HG03045 (cell line): Measurements from ENCODE around the gene CLEC2L.

Experiments used
- ATAC-seq: cut with Tn5 transposase; IDR thresholded peaks from one replicate; pipeline ENCODE4 v1.9.1; 2021; ENCODE audit warnings: mild to moderate bottlenecking, moderate library complexity; ENCODE audit not compliant: unreplicated experiment

The CLEC2L gene

DNA sequence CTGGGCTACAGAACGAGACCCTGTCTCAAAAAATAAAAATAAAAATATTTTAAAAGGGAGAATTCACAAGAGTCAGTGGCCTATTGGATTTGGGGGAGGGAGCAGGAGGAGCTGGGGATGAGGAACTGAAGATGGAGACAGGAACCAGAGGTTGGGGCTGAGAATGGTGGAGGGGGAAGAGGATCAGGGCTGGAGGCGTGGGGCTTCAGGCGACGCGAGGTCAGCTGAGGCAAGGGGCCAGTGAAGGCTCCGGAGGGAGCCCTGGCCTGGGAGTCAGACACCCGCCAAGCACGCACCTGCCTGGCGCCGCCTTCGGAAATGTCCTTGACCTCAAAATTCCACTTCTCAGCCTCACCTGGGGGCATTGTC lies 671 bp upstream of the CLEC2L start:
- ATAC-seq, result no peak

- ATAC-seq, result no peak
Observed at GRCh38 chr7:139523968-139524815, 707 bp downstream of the CLEC2L start.

GRCh38 chr7:139525239-139525638 lies 1.8 kb downstream of the CLEC2L start:
- ATAC-seq, result no peak

GRCh38 chr7:139525750-139526149 lies 2.3 kb downstream of the CLEC2L start:
- no peak for ATAC-seq

GRCh38 chr7:139526578-139527544 lies 3.4 kb downstream of the CLEC2L start:
- ATAC-seq, result no peak

GRCh38 chr7:139531094-139531493 lies 7.6 kb downstream of the CLEC2L start:
- no peak for ATAC-seq

GRCh38 chr7:139532636-139533155 lies 9.2 kb downstream of the CLEC2L start:
- no peak for ATAC-seq

DNA sequence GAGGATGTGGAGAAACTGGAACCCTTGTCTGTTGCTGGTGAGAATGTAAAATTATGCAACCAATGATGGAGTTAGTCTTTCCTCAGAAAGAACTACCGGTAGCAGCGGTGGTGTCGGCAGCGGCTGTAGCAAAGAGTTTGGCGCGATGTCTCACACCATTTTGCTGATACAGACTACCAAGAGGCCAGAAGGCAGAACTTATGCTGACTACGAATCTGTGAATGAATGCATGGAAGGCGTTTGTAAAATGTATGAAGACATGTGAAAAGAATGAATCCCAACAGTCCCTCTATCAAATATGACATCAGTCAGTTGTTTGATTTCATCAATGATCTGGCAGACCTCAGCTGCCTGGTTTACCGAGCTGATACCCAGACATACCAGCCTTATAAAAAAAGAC lies 10.6 kb downstream of the CLEC2L start:
- ATAC-seq, result no peak

- no peak for ATAC-seq
Observed at GRCh38 chr7:139534966-139535651, 11.6 kb downstream of the CLEC2L start.

DNA sequence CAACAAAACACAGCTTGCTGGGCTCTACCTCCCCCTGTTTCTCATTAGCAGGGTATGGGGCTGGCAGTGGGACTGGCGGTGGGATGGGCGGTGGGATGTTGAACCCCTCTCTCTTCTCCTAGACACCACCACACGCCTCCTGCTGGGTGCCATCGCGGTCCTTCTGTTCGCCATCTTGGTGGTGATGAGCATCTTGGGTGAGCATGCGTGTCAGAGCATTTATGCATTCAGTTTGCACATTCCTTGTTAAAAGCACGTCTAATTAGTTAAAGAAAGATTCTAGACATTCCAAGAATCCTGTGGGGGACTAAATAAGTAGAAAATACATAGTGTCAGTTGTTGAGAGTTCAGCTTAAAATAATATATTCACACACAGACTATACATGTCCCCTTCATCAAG lies 12.7 kb downstream of the CLEC2L start:
- no peak for ATAC-seq

GRCh38 chr7:139538881-139539635 lies 15.6 kb downstream of the CLEC2L start:
- no peak for ATAC-seq

DNA sequence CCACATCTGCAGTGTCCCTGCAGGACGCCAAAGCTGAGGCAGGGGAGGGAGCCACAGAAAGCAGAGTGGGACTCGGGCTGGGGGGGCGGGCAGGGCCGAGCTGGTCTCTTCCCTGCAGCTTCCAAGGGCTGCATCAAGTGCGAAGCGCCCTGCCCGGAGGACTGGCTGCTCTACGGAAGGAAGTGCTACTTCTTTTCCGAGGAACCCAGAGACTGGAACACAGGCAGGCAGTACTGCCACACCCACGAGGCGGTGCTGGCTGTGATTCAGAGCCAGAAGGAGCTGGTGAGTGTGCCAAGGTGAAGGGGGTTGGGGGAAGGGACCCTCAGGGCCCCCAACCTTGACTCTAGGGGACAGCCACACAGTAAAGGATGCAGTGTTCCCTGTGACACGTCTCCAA lies 16.7 kb downstream of the CLEC2L start:
- ATAC-seq, result no peak

DNA sequence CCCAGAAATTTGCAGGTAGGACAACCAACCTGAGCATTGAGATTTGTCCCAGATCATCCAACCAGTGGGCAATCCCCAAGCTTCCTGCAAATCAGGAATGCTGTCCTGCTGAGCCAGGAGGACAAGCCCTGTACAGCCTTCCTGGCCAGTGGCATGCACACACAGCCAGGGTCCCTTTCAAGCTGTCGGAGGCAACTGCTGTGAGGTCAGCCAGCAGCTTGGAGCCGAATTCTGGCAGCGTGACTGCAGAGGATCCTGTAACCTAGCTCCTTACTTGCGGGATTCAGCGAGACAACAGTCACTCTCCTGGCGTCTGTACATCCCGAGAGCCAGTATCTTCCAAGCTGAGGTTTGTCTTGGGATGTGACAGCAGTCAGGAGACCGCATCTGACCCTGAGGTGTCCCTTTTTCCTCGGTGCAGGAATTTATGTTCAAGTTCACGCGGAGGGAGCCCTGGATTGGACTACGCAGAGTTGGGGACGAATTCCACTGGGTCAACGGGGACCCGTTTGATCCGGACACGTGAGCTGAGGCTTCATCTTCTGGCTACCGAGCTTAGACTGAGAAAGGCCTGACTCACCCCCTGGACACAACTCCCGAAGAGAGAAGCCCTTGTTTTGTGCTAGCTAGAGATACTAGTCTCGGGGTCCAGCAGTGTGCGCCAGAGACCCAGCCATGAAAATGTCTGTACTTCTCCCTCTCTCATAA lies 18.3 kb downstream of the CLEC2L start:
- ATAC-seq, result no peak

DNA sequence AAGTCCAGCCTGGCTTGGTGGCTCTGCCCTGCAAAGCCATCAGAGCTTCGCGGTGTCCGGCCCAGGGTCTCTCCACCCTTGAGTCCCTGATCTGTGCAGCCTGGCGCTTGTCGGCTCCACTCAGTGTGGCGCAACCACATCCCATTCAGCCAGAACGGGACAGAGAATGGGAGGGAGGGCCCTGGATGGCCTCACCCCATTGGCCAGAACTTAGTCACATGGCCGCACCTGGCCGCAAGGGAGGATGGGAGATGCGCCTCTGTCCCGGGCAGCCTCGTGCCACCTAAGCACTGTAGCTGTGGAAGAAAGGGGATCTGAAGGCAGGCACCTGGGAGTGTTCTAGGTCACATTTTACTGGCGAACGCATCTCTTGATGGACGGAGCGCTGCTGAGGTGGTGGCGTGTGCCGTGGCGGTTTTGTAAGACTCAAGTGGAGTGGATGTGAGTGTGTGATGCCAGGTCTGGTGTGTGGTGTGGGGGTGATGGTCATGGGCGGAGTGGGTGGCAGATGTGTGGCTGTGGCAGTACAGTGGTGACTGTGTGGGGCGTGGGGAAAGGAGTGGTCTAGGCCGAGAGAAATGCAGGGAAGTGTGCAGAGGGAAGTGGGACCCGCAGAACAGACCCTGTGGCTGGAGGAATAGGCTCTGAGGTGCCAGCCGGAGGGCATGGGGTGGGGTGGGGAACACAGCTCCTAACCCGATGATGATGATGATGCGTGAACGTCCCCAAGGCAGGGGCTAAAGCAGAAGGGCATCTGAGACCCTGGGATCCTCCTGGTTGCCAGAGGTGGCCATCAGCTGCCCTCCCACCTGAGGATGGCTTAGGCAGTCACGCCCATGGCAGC lies 19.0 kb downstream of the CLEC2L start:
- no peak for ATAC-seq

- ATAC-seq, result no peak
Observed at GRCh38 chr7:139543801-139544603, 20.5 kb downstream of the CLEC2L start.

DNA sequence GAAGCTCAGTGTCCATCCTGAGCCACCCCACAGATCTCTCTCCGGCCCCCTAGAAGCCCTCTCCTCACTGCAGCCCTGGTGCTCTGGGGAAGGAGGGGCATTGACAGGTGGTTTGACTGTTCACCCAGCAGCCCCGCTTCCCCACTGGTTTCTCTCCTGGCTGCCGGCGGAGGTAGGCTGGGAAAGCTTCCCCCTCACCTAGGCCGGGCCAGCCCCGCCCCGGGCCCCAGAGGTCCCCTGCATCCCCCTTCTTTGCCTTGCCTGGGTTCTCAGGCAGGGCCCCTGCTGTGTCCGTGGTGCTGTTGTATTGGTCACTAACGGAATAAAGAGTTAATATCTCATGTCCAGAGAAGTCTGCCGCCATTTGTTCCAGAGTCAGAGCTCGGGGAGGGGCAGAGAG lies 21.2 kb downstream of the CLEC2L start:
- ATAC-seq, result no peak

DNA sequence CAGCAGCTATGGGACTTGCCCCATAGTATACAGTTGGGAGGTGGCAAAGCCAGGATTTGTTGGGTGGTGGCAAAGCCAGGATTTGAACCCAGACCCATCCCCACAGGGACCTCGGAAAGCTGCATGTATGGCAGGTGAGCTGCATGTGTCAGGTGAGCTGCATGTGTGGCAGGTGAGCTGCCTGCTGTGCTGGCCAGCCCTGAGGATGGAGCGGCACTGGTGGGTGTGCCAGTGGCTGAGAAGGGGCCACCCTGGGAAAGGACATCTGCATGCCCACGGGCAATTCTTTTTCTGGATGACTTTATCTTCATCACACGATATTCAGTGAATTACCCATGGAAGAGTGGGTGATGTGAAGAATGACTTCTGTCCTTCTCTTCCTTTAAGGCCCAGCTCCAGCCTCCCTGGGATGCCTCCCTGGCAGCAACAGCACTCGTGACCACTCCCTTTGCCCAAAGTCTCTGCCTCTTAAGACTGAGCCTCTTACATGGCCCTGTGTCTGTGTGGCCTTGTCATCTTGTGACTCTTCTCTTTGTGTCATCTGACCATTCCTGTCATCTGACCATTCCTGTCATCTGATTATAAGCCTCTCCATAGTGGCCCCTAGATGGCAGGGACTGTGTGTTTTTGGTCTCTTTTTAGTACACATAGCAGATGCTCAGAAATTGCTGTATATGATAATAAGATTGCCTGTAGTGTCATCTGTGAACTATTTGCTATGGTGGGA lies 25.0 kb downstream of the CLEC2L start:
- no peak for ATAC-seq
